PFSK-1 (cell line): Measurements from ENCODE around the gene MKI67.

Experiments
- POLR2AphosphoS5 ChIP-seq: IDR thresholded peaks from 2 replicates; pipeline ENCODE4 v1.6.1; 2012; ENCODE audit warnings: low read depth, mild to moderate bottlenecking, control low read depth, low read length, moderate library complexity
- TF ChIP-seq, protein P1 (sequence below), 2 experiments: IDR thresholded peaks; 2 replicates each; pipeline versions ENCODE4 v1.6.1 to v1.8.0; 2011 to 2012; ENCODE audit warnings: low read depth in 2 of 2, low read length in 2 of 2, control low read depth in 1 of 2, inconsistent platforms in 1 of 2, mild to moderate bottlenecking in 1 of 2, moderate library complexity in 1 of 2; ENCODE audit not compliant: insufficient read depth in 1 of 2

DNA sequence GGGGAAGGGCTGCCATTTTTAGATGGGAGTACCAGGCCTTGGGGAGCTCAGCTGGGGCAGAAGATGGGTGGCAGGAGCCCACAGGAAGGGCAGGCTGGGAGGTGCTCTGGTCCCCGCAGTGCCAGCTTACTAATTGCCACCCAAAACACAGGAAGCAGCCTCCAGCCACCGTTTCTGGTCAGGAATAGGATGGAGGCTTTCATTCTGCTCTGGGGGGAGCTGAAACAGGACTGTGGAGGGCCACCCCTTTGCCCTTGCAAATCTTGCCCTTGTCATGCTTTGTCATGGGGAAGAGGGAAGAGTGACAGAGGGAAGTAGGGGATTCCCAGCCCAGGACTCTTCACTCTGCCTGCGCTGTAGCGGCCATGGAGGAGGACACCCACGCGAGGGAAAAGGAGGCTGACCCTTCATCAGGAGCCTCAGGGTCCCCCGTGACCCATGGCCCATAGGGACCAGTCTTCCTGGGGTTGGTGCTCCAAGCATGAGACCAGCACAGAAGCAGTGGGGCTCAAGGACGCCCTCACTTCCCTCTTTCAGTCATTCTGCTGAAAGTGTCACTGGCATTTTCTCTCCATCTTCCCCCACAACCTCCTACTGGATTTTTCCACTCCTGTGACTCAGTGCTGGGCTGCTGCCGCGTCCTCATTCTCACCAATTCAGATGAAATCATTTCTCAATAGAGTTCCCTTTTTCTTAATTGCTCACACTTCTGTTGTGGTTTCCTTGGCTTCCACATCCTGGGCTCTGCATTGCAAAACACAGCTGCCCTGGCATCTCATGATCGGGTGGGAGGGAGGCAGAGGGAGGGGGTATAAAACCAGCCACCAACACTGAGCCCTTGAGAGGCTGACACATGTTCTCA, 61.9 kb downstream of the MKI67 start:
- no peak for TF ChIP-seq POLR2AphosphoS5
- TF ChIP-seq, protein P1, sequence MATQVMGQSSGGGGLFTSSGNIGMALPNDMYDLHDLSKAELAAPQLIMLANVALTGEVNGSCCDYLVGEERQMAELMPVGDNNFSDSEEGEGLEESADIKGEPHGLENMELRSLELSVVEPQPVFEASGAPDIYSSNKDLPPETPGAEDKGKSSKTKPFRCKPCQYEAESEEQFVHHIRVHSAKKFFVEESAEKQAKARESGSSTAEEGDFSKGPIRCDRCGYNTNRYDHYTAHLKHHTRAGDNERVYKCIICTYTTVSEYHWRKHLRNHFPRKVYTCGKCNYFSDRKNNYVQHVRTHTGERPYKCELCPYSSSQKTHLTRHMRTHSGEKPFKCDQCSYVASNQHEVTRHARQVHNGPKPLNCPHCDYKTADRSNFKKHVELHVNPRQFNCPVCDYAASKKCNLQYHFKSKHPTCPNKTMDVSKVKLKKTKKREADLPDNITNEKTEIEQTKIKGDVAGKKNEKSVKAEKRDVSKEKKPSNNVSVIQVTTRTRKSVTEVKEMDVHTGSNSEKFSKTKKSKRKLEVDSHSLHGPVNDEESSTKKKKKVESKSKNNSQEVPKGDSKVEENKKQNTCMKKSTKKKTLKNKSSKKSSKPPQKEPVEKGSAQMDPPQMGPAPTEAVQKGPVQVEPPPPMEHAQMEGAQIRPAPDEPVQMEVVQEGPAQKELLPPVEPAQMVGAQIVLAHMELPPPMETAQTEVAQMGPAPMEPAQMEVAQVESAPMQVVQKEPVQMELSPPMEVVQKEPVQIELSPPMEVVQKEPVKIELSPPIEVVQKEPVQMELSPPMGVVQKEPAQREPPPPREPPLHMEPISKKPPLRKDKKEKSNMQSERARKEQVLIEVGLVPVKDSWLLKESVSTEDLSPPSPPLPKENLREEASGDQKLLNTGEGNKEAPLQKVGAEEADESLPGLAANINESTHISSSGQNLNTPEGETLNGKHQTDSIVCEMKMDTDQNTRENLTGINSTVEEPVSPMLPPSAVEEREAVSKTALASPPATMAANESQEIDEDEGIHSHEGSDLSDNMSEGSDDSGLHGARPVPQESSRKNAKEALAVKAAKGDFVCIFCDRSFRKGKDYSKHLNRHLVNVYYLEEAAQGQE (IDR thresholded peaks at IDR 0.05; ENCODE audit: insufficient read depth in 1 of 2, low read depth in 2 of 2, low read length in 2 of 2), result no peak
